Esophagus squamous epithelium (tissue), 4 donors: ENCODE results near the gene CATSPERD.

ENCODE experiments used
- POLR2A ChIP-seq, 4 donors: fragments of 450-650 bp; IDR thresholded peaks; one replicate each; pipeline ENCODE4 v1.6.1; 2017; ENCODE audit warnings: antibody characterized with exemption in 4 of 4, mild to moderate bottlenecking in 4 of 4, moderate library complexity in 3 of 4
- TF ChIP-seq, protein P1 (sequence below), 6 experiments: fragments of 450-650 bp in 4 of 6; fragments of 200-600 bp in 2 of 6; sonication (generic) in 2 of 6; IDR thresholded peaks; one replicate each; pipeline ENCODE4 v1.5.1; 2016 to 2019; ENCODE audit warnings: antibody characterized with exemption in 6 of 6, mild to moderate bottlenecking in 4 of 6, moderate library complexity in 4 of 6

DNA sequence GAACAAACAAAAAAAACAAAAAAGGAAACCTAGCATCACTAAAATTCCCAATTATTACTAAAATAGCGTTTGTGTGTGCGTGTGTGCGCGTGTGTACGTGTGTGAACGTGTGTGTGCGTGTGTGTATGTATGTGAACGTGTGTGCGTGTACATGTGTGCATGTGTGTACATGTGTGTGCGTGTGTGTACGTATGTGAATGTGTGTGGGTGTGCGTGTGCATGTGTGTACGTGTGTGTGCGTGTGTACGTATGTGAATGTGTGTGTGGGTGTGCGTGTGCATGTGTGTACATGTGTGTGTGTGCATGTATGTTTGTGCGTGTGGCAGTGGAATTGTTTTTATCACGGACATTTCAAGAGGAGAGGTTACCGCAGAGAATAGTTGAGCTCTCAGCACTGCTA is 21.6 kb downstream of the CATSPERD start:
- no peak for TF ChIP-seq POLR2A (IDR thresholded peaks at IDR 0.05)
- TF ChIP-seq, protein P1, sequence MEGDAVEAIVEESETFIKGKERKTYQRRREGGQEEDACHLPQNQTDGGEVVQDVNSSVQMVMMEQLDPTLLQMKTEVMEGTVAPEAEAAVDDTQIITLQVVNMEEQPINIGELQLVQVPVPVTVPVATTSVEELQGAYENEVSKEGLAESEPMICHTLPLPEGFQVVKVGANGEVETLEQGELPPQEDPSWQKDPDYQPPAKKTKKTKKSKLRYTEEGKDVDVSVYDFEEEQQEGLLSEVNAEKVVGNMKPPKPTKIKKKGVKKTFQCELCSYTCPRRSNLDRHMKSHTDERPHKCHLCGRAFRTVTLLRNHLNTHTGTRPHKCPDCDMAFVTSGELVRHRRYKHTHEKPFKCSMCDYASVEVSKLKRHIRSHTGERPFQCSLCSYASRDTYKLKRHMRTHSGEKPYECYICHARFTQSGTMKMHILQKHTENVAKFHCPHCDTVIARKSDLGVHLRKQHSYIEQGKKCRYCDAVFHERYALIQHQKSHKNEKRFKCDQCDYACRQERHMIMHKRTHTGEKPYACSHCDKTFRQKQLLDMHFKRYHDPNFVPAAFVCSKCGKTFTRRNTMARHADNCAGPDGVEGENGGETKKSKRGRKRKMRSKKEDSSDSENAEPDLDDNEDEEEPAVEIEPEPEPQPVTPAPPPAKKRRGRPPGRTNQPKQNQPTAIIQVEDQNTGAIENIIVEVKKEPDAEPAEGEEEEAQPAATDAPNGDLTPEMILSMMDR (IDR thresholded peaks at IDR 0.05), result no peak
